HUES48 (cell line): ENCODE measurements around the gene CACNA2D4.

Experiments used
- H3K27ac ChIP-seq: one replicate; pipeline ENCODE4 v1.7.0; 2013; ENCODE audit warnings: low read depth, low read length, inconsistent platforms
- H3K27me3 ChIP-seq: 2 replicates; pipeline ENCODE4 v1.6.1; 2013; ENCODE audit warnings: mild to moderate bottlenecking, low read length; ENCODE audit not compliant: control insufficient read depth, insufficient read depth
- H3K36me3 ChIP-seq: 2 replicates; pipeline ENCODE4 v1.6.1; 2013; ENCODE audit warnings: low read length; ENCODE audit not compliant: control insufficient read depth, insufficient read depth
- H3K4me1 ChIP-seq: 2 replicates; pipeline ENCODE4 v1.6.1; 2013; ENCODE audit warnings: mild to moderate bottlenecking, low read length; ENCODE audit not compliant: control insufficient read depth, insufficient read depth
- H3K4me3 ChIP-seq: 2 replicates; pipeline ENCODE4 v1.5.1; 2013; ENCODE audit warnings: mild to moderate bottlenecking, low read depth, low read length
- H3K9ac ChIP-seq: 2 replicates; pipeline ENCODE4 v1.6.1; 2013; ENCODE audit warnings: mild to moderate bottlenecking, low read depth, low read length, moderate library complexity
- H3K9me3 ChIP-seq: 2 replicates; pipeline ENCODE4 v1.6.1; 2013; ENCODE audit warnings: low read length; ENCODE audit not compliant: control insufficient read depth, insufficient read depth

The CACNA2D4 gene

DNA sequence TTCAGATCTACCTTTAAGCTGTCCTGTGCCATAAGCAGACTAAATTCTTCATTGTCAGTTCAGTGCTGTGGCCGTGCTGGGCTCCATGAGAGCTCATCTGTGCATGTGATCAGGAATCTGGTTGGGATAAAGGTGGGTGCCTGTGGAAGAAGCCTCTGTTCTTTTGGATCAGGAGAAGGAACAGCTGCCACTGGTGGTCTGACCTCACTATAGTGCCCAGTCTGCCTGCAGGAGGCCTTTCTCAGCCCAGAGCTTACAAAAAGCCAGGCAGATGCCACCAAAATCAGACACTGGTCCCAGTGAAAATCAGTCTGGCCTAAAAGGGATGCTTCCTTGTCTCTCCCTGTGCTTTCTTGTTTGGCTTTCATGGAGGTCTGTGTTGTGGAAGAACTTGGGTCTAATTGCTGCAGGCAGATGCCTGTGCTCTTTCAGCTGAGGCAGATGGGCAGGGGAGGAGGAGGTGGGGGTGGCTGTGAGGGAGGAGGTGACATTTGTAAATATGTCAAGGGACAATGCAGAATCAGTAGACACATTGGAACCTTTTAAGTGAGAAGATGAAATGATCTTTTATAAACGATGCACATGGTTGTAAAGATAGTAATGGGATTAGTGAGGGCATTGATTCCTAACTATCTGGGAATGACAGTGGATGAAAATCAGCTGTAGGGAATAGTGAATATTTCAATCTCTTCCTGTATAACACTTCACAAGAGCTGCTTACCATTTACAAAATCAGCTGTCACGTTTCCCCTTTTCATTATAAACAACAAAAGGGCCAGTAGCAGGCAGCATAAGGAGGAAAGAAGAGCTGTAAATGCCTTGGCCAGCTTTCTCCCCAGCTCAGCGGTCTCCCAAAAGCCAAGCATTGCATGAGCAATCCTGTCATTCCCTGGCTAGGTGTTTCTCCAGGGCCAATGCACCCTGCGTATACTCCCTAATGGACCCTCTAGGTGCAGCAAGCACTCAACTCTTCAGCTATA lies 44.6 kb downstream of the CACNA2D4 start:
- Histone ChIP-seq H3K27ac (no peak overlapping the region), H3K9ac (no peak overlapping the region), H3K4me3 (no peak overlapping the region), H3K36me3 (no peaks in the 10 kb centered on the region), H3K9me3 (no peaks in the 10 kb centered on the region), H3K27me3 (no peaks in the 10 kb centered on the region; the same call in 1 of the 2 replicates), H3K4me1 (no peaks in the 10 kb centered on the region)

DNA sequence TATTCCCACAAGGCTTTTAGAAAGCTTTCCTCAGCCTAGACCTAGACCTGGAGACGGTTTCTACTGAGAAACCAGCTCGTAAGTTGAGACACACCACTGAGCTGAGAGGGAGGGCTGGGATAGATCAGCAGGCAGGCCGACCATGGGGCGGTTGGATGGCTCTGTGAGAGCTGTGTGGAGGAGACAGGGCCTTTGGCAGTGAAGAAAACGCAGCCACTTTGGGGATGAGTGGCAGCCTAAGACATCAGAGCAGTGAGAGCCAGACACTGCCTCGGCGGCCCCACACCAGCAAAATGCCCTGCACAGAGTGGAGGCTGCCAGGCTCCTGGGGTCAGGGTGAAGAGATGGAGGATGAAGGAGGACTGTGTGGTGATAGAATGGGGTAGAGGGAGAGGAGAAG lies 46.0 kb downstream of the CACNA2D4 start:
- Histone ChIP-seq H3K36me3 (no peaks in the 10 kb centered on the region), H3K9ac (no peak overlapping the region), H3K27ac (no peak overlapping the region), H3K4me1 (no peaks in the 10 kb centered on the region), H3K27me3 (no peaks in the 10 kb centered on the region; the same call in 1 of the 2 replicates), H3K9me3 (no peaks in the 10 kb centered on the region), H3K4me3 (no peak overlapping the region)

DNA sequence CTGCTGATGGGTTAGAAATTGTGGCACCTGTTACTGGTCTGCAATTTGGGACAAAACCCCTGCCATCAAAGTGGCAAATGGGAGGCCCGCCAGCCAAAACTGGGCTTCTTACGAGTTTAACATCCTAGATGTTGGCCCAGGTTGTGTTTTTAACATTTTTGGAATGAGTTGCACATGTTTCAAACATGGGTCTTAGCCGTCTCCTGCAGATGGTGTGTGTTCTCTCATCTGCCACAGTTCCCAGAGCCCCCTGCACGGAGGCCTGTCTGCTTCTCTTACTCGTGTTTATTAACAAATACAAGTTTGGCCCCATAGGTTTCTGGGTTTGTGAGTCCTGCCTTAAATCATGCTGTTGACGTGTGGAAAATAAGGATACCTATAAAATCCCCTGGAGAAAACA lies 46.5 kb downstream of the CACNA2D4 start:
- no peaks in the 10 kb centered on the region; the same call in 1 of the 2 replicates for H3K27me3 ChIP-seq

DNA sequence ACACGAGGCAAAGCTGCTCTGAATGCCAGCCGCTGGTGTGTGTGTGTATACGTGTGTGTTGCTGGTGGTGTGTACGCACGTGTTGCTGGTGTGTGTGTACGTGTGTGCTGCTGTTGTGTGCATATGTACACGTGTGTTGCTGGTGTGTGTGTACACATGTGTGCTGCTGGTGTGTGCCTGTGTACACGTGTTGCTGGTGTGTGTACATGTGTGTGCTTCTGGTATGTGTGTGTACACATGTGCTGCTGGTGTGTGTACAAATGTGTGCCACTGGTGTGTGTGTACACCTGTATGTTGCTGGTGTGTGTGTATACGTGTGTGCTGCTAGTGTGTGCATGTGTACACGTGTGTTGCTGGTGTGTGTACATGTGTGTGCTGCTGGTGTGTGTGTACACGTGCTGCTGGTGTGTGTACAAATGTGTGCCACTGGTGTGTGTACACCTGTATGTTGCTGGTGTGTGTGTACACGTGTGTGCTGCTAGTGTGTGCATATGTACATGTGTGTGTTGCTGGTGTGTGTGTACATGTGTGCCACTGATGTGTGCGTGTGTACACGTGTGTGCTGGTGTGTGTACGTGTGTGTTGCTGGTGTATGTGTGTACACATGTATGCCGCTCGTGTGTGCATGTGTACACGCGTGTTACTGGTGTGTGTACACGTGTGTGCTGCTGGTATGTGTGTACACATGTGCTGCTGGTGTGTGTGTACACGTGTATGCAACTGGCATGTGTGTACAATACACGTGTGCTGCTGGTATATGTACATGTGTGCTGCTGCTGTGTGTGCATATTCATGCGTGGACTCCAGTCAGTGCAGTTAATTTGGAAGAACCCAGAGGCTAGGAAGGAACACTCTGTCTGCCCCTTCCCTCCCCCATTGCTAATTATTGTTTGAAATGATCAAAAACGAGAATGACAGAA lies 47.2 kb downstream of the CACNA2D4 start:
- no peak overlapping the region for H3K27ac ChIP-seq
- H3K9ac ChIP-seq, result no peak overlapping the region
- no peaks in the 10 kb centered on the region; the same call in 1 of the 2 replicates for H3K27me3 ChIP-seq
- no peaks in the 10 kb centered on the region for H3K36me3 ChIP-seq
- H3K4me1 ChIP-seq, result no peaks in the 10 kb centered on the region
- H3K4me3 ChIP-seq, result no peak overlapping the region
- no peaks in the 10 kb centered on the region for H3K9me3 ChIP-seq

More for the DNA sequence above, 46.5 kb downstream of the CACNA2D4 start:
- no peaks in the 10 kb centered on the region for H3K36me3 ChIP-seq
- H3K27ac ChIP-seq, result no peak overlapping the region
- H3K9ac ChIP-seq, result no peak overlapping the region
- no peaks in the 10 kb centered on the region for H3K4me1 ChIP-seq
- no peak overlapping the region for H3K4me3 ChIP-seq
- no peaks in the 10 kb centered on the region for H3K9me3 ChIP-seq

DNA sequence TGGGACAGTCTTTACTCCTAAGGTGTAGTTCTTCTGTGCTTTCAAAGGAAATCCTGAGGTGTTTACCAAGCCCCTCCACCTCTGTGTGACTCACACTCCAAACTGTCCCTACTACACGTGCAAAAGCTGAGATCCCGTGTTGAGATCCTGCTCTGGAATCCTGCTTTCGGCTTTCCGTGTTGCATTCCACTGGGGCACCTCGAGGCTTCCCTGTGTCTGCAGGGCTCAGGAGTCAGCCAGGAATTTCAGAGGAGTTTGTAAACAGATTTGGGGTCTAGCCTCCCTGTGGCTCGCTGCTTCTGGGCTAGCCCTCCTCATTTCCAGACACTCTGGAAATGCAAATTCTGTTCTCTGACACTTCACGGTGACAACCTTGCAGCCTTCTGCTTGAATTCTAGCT lies 48.4 kb downstream of the CACNA2D4 start:
- Histone ChIP-seq H3K27me3 (no peaks in the 10 kb centered on the region; the same call in 1 of the 2 replicates), H3K4me3 (no peak overlapping the region), H3K9ac (no peak overlapping the region), H3K36me3 (no peaks in the 10 kb centered on the region), H3K4me1 (no peaks in the 10 kb centered on the region), H3K27ac (no peak overlapping the region), H3K9me3 (no peaks in the 10 kb centered on the region)

DNA sequence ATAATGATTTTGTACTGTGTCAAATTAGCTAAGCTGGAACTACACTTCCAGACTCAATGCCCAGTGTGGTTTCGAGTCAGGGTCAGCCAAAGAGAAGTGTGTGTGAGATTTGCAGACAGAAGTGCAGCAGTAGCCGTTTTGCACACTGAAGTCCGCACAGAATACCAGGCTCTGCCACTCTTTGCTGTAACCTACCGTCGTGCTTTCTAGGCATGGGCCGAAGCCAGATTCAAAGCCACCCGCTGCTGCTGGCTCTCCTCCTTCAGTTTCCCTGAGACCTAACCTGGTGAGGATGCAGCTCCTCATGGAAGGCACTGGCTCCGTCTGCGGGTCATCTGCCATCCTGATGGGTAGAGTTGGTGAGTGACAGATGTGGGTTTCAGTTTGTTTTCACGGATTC lies 49.3 kb downstream of the CACNA2D4 start:
- no peaks in the 10 kb centered on the region for H3K27me3 ChIP-seq

DNA sequence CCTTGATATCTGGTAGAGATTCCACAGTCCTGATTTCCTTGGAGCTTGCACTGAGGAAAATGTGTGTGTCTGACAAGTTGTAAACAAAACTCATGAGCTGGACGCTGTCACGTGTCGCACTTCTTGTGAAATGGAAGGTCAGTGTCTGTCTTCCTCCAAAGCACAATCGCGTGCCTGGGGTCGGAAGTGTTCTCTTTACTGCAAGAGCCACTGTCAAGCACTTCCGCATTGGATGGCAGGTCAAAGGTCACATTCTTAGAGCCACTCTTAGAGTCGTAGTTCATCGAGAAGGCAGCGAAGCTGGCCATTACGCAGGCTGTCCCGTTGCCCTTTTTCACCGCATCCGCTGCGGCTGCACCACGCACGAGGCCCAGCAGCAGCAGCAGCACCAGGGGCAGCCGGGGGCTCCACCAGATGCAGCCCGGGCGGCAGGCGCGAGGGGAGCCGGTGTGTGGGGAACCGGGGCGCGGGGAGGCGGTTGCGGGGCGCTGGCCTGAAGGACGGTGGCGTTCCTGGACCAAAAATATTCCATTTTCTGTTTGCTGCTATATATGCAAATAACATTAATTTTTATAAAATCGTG lies 53.1 kb downstream of the CACNA2D4 start:
- Histone ChIP-seq H3K27ac (no peak overlapping the region), H3K9ac (no peak overlapping the region), H3K36me3 (no peaks in the 10 kb centered on the region), H3K4me1 (no peaks in the 10 kb centered on the region), H3K4me3 (no peak overlapping the region), H3K27me3 (no peaks in the 10 kb centered on the region), H3K9me3 (no peaks in the 10 kb centered on the region)

More for the DNA sequence above, 49.3 kb downstream of the CACNA2D4 start:
- no peaks in the 10 kb centered on the region for H3K9me3 ChIP-seq
- H3K36me3 ChIP-seq, result no peaks in the 10 kb centered on the region
- no peak overlapping the region for H3K27ac ChIP-seq
- H3K4me3 ChIP-seq, result no peak overlapping the region
- H3K9ac ChIP-seq, result no peak overlapping the region
- H3K4me1 ChIP-seq, result no peaks in the 10 kb centered on the region

DNA sequence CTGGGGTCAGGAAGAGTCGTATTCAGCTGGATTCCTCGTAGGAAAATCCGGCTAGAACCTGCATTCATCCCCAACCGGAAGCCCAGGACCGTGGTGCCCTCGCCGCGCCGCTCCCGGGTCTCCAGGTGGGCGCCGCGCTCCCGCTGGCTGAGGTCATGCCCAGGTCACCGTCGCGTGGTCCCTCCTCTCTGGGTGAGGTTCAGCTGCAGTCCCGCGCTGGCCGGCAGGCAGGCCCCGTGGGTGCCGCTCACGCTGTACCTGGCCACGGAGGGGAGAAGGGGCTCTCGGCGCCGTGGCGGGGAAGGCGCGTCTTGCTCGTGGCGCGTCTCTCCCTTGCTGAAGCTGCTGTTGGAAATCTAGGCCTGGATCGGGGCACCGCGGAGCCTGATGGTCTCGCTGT lies 53.6 kb downstream of the CACNA2D4 start:
- H3K4me1 ChIP-seq, result no peaks in the 10 kb centered on the region
- no peaks in the 10 kb centered on the region for H3K36me3 ChIP-seq
- H3K27me3 ChIP-seq, result no peaks in the 10 kb centered on the region
- H3K9ac ChIP-seq, result no peak overlapping the region
- H3K4me3 ChIP-seq, result no peak overlapping the region
- H3K9me3 ChIP-seq, result no peaks in the 10 kb centered on the region
- H3K27ac ChIP-seq, result no peak overlapping the region

DNA sequence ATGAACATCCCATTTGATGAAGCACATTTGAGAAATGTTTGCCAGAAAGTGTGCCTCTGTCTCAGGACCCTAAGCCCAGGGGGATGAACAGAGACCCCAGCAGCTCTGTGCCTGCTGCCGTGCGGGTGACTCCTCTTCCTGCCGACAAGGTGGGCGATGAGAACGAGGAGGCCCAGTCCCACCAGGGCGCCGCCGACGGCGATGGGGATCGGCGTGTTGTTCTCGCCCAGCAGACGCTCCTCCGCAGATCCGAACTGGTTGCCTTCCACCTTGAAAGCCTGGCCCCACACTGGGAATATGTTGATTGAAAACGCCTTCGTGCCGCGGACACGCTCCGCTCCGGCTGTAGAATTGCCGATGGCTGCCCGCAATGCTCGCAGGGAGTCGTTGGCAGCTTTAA lies 54.0 kb downstream of the CACNA2D4 start:
- Histone ChIP-seq H3K9ac (no peak overlapping the region), H3K9me3 (no peaks in the 10 kb centered on the region), H3K36me3 (no peaks in the 10 kb centered on the region), H3K27ac (no peak overlapping the region), H3K4me1 (no peaks in the 10 kb centered on the region), H3K4me3 (no peak overlapping the region), H3K27me3 (no peaks in the 10 kb centered on the region)

DNA sequence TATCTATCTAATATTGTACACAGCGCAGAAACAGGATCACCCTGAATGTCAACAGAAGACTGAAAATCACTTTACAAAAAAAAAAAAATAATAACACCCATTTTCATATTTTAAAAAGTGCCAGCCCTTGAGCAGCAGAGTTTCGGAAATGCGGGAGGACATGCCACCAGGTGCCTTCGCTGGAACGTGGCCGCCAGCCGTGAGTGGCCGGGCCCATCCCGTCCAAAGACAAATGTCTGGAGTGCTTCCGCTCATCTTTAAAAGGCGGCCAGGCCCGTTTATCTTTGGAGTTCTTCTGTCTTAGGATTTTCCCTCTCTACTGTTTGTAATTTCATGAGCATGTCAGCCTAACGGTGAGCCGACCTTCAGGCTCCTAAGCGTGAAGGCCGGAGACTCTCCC lies 54.6 kb downstream of the CACNA2D4 start:
- H3K27me3 ChIP-seq, result no peaks in the 10 kb centered on the region
- H3K9me3 ChIP-seq, result no peaks in the 10 kb centered on the region
- H3K4me1 ChIP-seq, result no peaks in the 10 kb centered on the region
- H3K27ac ChIP-seq, result no peak overlapping the region
- H3K4me3 ChIP-seq, result no peak overlapping the region
- H3K36me3 ChIP-seq, result no peaks in the 10 kb centered on the region
- no peak overlapping the region for H3K9ac ChIP-seq
